ENCODE results near the gene CUL4A.

DNA sequence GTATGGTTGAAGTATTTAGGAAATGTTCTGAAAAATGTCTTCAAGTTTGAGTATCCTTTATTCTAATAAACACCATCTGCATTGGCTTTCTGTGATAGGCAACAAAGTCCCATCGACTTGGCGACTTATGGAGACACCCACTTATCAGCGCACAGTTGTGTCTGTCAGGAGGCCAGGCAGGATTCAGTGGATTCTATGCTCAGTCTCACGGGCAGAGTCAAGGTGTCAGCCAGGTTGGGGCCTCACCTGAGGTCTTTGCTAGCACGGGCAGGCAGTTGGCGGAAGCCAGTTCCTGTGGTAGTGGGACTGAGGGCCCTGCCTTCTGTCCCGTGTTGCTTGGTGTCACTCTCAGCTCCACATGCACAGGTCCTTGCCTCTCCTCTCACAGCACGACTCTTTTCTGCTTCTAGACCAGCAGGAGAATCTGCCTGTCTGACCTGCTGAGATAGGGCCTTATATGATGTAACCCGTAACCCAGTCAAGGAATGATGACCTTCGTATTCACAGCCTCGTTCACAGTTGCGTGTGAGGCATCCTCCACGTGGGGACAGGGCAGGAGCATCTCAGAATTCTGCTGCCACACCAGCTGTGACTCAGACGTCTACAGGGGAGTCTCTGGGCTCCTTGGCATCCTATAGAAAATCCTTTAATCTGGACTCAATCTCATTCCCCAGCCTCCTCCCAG lies 10.0 kb downstream of the CUL4A start:
- TF ChIP-seq POLR2A (IDR thresholded peaks at IDR 0.05) = no peak
- TF ChIP-seq, protein P1, sequence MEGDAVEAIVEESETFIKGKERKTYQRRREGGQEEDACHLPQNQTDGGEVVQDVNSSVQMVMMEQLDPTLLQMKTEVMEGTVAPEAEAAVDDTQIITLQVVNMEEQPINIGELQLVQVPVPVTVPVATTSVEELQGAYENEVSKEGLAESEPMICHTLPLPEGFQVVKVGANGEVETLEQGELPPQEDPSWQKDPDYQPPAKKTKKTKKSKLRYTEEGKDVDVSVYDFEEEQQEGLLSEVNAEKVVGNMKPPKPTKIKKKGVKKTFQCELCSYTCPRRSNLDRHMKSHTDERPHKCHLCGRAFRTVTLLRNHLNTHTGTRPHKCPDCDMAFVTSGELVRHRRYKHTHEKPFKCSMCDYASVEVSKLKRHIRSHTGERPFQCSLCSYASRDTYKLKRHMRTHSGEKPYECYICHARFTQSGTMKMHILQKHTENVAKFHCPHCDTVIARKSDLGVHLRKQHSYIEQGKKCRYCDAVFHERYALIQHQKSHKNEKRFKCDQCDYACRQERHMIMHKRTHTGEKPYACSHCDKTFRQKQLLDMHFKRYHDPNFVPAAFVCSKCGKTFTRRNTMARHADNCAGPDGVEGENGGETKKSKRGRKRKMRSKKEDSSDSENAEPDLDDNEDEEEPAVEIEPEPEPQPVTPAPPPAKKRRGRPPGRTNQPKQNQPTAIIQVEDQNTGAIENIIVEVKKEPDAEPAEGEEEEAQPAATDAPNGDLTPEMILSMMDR (IDR thresholded peaks at IDR 0.05) = no peak

Measured in upper lobe of left lung (tissue), 4 donors.